H1 (cell line): Measurements from ENCODE around the gene DRGX. TPM values are rescaled to one million over a fixed set of nuclear protein-coding genes. Genes with fewer than 3 reads are reported as not detected.

Source experiments
- EP300 ChIP-seq, 2 experiments: IDR thresholded peaks; 1 replicate in 1 of 2; 2 replicates in 1 of 2; pipeline ENCODE4 v1.6.1; 2011 to 2012; ENCODE audit warnings: low read depth in 2 of 2, low read length in 2 of 2, mild to moderate bottlenecking in 2 of 2, borderline replicate concordance in 1 of 2, inconsistent platforms in 1 of 2, moderate library complexity in 1 of 2
- FOSL1 ChIP-seq: IDR thresholded peaks from 2 replicates; pipeline ENCODE4 v1.6.1; 2011; ENCODE audit warnings: mild to moderate bottlenecking, low read depth, low read length, moderate library complexity; ENCODE audit not compliant: insufficient read depth
- KDM1A ChIP-seq: fragments of 200-600, 300-600 bp; sonication (generic); IDR thresholded peaks from 2 replicates; pipeline ENCODE4 v1.7.1; 2016; ENCODE audit warnings: mild to moderate bottlenecking, low read length, borderline replicate concordance
- KDM4A ChIP-seq: IDR thresholded peaks from one replicate; pipeline ENCODE4 v1.7.1; 2012; ENCODE audit warnings: low read depth, mild to moderate bottlenecking, moderate library complexity, low read length, inconsistent platforms; ENCODE audit not compliant: severe bottlenecking
- RFX5 ChIP-seq: IDR thresholded peaks from 2 replicates; pipeline ENCODE4 v1.6.1; 2011; ENCODE audit warnings: low read depth, low read length, improper control_type of control experiment, borderline replicate concordance
- RNF2 ChIP-seq: fragments of 200-900, 300-1000 bp; sonication (generic); IDR thresholded peaks from 2 replicates; pipeline ENCODE4 v1.7.1; 2016; ENCODE audit warnings: borderline replicate concordance, low read depth, mild to moderate bottlenecking, antibody characterized with exemption, low read length; ENCODE audit not compliant: poor library complexity, severe bottlenecking; ENCODE audit errors: missing control alignments
- SP2 ChIP-seq: IDR thresholded peaks from 2 replicates; pipeline ENCODE4 v1.6.1; 2012; ENCODE audit warnings: mild to moderate bottlenecking, low read length, inconsistent platforms
- USF2 ChIP-seq: IDR thresholded peaks from 2 replicates; pipeline ENCODE4 v1.6.1; 2011; ENCODE audit warnings: low read length, improper control_type of control experiment
- polyA plus RNA-seq, 7 experiments: library from polyadenylated mRNA; depleted of rRNA in 3 of 7; stranded (reverse) in 5 of 7; unstranded in 2 of 7; fragments of >200 nt in 5 of 7; fragments of 200-250 nt in 2 of 7; gene quantifications; 1 replicate in 5 of 7; 2 replicates in 1 of 7; 4 replicates in 1 of 7; pipeline versions ENCODE4 v1.2.1 to v1.2.3, GENCODE V29; 2011 to 2013; ENCODE audit warnings: missing spikeins in 2 of 7, mixed read lengths in 2 of 7
- total RNA-seq: library from RNA; stranded (reverse); fragmentation: NEBNext Ultra II Directional; extraction: Animal tissue kit (Norgen Biotek cat#: 25700); gene quantifications from 2 replicates; pipeline ENCODE4 v1.2.1, GENCODE V29; 2021

Gene DRGX
- total and polyA plus RNA-seq, 2 of the 8 experiments (the other 6 are each of a cell fraction or from before 2014, with no cell fraction given), result not detected

GRCh38 chr10:49330127-49330665 is 65.7 kb downstream of the DRGX start (continued):
- TF ChIP-seq KDM4A (no peak), EP300 (IDR thresholded peaks at IDR 0.05; ENCODE audit: borderline replicate concordance in 1 of 2, low read depth in 2 of 2, low read length in 2 of 2) (no peak), KDM1A (no peak), RNF2 (no peak), RFX5 (no peak), FOSL1 (no peak), SP2 (no peak), USF2 (no peak)
